Adrenal gland (tissue), 5 donors: ENCODE measurements around the gene SHISA8.
"Not testable (repeated sequence)": the region's sequence is repeated elsewhere in the genome, so short reads cannot be mapped to it uniquely, and the experiment has no call there.

Source experiments
- POLR2A ChIP-seq, 2 donors: fragments of 450-650 bp; IDR thresholded peaks; one replicate each; pipeline ENCODE4 v1.6.1; 2017; ENCODE audit warnings: antibody characterized with exemption in 2 of 2, mild to moderate bottlenecking in 2 of 2, moderate library complexity in 1 of 2
- TF ChIP-seq, protein P1 (sequence below), 6 experiments: fragments of 450-650 bp in 4 of 6; fragments of 200-600 bp in 2 of 6; sonication (generic) in 1 of 6; IDR thresholded peaks; 1 replicate in 5 of 6; 2 replicates in 1 of 6; pipeline versions ENCODE4 v1.5.1 to v1.8.0; 2016 to 2021; ENCODE audit warnings: antibody characterized with exemption in 6 of 6, mild to moderate bottlenecking in 2 of 6, moderate library complexity in 1 of 6
- donor health status: DM: no; HTN: no; CAD: no.

DNA sequence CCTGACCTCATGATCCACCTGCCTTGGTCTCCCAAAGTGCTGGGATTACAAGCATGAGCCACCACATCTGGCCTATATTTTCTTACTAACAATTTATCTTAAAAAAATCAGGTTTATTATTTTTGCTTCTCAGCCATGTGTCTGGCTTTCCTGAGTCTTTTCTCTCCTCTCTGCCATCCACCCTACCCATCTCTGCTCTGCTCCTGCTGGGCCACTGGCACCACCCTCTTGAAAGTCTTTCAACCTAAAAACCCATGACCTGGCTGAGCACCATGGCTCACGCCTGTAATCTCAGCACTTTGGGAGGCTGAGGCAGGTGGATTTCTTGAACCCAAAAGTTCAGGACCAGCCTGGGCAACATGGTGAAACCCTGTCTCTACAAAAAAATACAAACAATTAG lies 44.8 kb downstream of the SHISA8 start:
- TF ChIP-seq, protein P1, sequence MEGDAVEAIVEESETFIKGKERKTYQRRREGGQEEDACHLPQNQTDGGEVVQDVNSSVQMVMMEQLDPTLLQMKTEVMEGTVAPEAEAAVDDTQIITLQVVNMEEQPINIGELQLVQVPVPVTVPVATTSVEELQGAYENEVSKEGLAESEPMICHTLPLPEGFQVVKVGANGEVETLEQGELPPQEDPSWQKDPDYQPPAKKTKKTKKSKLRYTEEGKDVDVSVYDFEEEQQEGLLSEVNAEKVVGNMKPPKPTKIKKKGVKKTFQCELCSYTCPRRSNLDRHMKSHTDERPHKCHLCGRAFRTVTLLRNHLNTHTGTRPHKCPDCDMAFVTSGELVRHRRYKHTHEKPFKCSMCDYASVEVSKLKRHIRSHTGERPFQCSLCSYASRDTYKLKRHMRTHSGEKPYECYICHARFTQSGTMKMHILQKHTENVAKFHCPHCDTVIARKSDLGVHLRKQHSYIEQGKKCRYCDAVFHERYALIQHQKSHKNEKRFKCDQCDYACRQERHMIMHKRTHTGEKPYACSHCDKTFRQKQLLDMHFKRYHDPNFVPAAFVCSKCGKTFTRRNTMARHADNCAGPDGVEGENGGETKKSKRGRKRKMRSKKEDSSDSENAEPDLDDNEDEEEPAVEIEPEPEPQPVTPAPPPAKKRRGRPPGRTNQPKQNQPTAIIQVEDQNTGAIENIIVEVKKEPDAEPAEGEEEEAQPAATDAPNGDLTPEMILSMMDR (IDR thresholded peaks at IDR 0.05) = not testable (repeated sequence)
- not testable (repeated sequence) for TF ChIP-seq POLR2A (IDR thresholded peaks at IDR 0.05)
